Measurements from ENCODE around the gene SYT3.

DNA sequence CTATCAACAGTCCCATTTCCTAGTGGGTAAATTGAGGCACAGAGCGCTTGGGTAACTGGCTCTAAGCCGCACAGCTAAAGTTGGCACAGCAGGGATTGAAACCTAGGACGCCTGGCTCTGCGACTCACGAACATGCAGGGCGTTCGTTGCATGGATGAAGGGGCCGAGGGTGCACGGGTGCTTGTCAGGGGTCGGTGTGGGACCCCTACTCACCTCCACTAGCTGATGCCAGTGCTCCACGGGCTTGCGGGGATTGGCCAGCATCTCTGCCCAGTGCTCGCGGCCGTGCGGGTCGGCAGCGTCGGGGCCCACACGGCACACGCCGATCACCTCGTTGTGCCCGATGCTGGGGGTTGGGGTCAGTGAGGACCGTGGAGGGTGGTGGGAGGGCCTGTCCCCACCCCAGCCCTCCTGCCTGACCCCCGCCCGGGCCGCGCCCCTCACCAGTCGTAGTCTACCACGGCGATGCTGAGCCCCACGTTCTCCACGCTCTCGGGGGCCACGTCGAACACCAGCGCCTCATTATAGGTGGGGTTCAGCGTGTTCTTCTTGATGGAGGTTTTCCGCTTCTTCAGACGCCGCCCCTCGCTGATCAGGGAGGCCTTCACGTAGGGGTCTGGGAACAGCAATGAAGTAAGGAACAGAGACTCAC, 14.6 kb downstream of the SYT3 start:
- TF ChIP-seq, protein P1, sequence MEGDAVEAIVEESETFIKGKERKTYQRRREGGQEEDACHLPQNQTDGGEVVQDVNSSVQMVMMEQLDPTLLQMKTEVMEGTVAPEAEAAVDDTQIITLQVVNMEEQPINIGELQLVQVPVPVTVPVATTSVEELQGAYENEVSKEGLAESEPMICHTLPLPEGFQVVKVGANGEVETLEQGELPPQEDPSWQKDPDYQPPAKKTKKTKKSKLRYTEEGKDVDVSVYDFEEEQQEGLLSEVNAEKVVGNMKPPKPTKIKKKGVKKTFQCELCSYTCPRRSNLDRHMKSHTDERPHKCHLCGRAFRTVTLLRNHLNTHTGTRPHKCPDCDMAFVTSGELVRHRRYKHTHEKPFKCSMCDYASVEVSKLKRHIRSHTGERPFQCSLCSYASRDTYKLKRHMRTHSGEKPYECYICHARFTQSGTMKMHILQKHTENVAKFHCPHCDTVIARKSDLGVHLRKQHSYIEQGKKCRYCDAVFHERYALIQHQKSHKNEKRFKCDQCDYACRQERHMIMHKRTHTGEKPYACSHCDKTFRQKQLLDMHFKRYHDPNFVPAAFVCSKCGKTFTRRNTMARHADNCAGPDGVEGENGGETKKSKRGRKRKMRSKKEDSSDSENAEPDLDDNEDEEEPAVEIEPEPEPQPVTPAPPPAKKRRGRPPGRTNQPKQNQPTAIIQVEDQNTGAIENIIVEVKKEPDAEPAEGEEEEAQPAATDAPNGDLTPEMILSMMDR (IDR thresholded peaks at IDR 0.05; ENCODE audit: insufficient read depth, low read length, poor library complexity, severe bottlenecking) = no peak
- no peak for TF ChIP-seq EZH2phosphoT487 (conservative IDR thresholded peaks at IDR 0.05; ENCODE audit: low read length)
